Measurements from ENCODE around the gene TNNI3K. TPM values are rescaled to one million over a fixed set of nuclear protein-coding genes. Genes with fewer than 3 reads are reported as not detected.

TNNI3K gene
- total RNA-seq, 1 donor from 2014 or later, result not detected

GRCh38 chr1:74425676-74426075, 190.5 kb downstream of the TNNI3K start:
- Mint-ChIP-seq H3K36me3 (ENCODE audit: unreplicated experiment) (no peaks in the 10 kb centered on the region), H3K27ac (ENCODE audit: unreplicated experiment) (no peak overlapping the region), H3K4me1 (ENCODE audit: unreplicated experiment) (peaks cover 5% of the 10 kb centered on the region), H3K4me3 (ENCODE audit: unreplicated experiment) (no peak overlapping the region), H3K9me3 (ENCODE audit: unreplicated experiment) (no peaks in the 10 kb centered on the region), H3K27me3 (ENCODE audit: unreplicated experiment) (no peaks in the 10 kb centered on the region)
- TF ChIP-seq CTCF (IDR thresholded peaks at IDR 0.05), result no peak
- no peak for DNase-seq (ENCODE audit: extremely low spot score, unreplicated experiment)

- H3K4me1 Mint-ChIP-seq (ENCODE audit: unreplicated experiment), result peaks cover 5% of the 10 kb centered on the region
- TF ChIP-seq CTCF (IDR thresholded peaks at IDR 0.05), result no peak
- H3K9me3 Mint-ChIP-seq (ENCODE audit: unreplicated experiment), result no peaks in the 10 kb centered on the region
- H3K36me3 Mint-ChIP-seq (ENCODE audit: unreplicated experiment), result no peaks in the 10 kb centered on the region
- DNase-seq (ENCODE audit: extremely low spot score, unreplicated experiment), result no peak
- H3K4me3 Mint-ChIP-seq (ENCODE audit: unreplicated experiment), result no peak overlapping the region
- H3K27me3 Mint-ChIP-seq (ENCODE audit: unreplicated experiment), result no peaks in the 10 kb centered on the region
- H3K27ac Mint-ChIP-seq (ENCODE audit: unreplicated experiment), result no peak overlapping the region
These were observed 191.2 kb downstream of the TNNI3K start for GRCh38 chr1:74426208-74426937.

- DNase-seq (ENCODE audit: extremely low spot score, unreplicated experiment), result no peak
- no peak overlapping the region for H3K4me3 Mint-ChIP-seq (ENCODE audit: unreplicated experiment)
- H3K9me3 Mint-ChIP-seq (ENCODE audit: unreplicated experiment), result no peaks in the 10 kb centered on the region
- H3K27me3 Mint-ChIP-seq (ENCODE audit: unreplicated experiment), result no peaks in the 10 kb centered on the region
- no peaks in the 10 kb centered on the region for H3K36me3 Mint-ChIP-seq (ENCODE audit: unreplicated experiment)
- TF ChIP-seq CTCF (IDR thresholded peaks at IDR 0.05), result no peak
- H3K4me1 Mint-ChIP-seq (ENCODE audit: unreplicated experiment), result peaks cover 5% of the 10 kb centered on the region
- H3K27ac Mint-ChIP-seq (ENCODE audit: unreplicated experiment), result no peak overlapping the region
These were observed 192.5 kb downstream of the TNNI3K start for GRCh38 chr1:74427681-74428080.

GRCh38 chr1:74429580-74429979, 194.4 kb downstream of the TNNI3K start:
- DNase-seq (ENCODE audit: extremely low spot score, unreplicated experiment), result no peak
- no peak overlapping the region for H3K27ac Mint-ChIP-seq (ENCODE audit: unreplicated experiment)
- peaks cover 4% of the 10 kb centered on the region for H3K27me3 Mint-ChIP-seq (ENCODE audit: unreplicated experiment)
- no peak overlapping the region for H3K4me3 Mint-ChIP-seq (ENCODE audit: unreplicated experiment)
- peaks cover 5% of the 10 kb centered on the region for H3K4me1 Mint-ChIP-seq (ENCODE audit: unreplicated experiment)
- TF ChIP-seq CTCF (IDR thresholded peaks at IDR 0.05), result no peak
- no peaks in the 10 kb centered on the region for H3K36me3 Mint-ChIP-seq (ENCODE audit: unreplicated experiment)
- H3K9me3 Mint-ChIP-seq (ENCODE audit: unreplicated experiment), result no peaks in the 10 kb centered on the region

- Mint-ChIP-seq H3K27ac (ENCODE audit: unreplicated experiment) (no peak overlapping the region), H3K4me1 (ENCODE audit: unreplicated experiment) (peaks cover 5% of the 10 kb centered on the region), H3K27me3 (ENCODE audit: unreplicated experiment) (peaks cover 4% of the 10 kb centered on the region), H3K4me3 (ENCODE audit: unreplicated experiment) (no peak overlapping the region), H3K9me3 (ENCODE audit: unreplicated experiment) (no peaks in the 10 kb centered on the region), H3K36me3 (ENCODE audit: unreplicated experiment) (no peaks in the 10 kb centered on the region)
- no peak for TF ChIP-seq CTCF (IDR thresholded peaks at IDR 0.05)
- DNase-seq (ENCODE audit: extremely low spot score, unreplicated experiment), result no peak
These were observed 195.3 kb downstream of the TNNI3K start for GRCh38 chr1:74430342-74430934.

Measured in osteocyte (in vitro differentiated cells).